NCI-H2081 treated with DMSO at 0.1 percent for 48 hours (cell line): Measurements from ENCODE around the gene ANO7.

Experiments used
- DNase-seq: peaks from one replicate; lab custom pipeline; 2025; lab: John Stamatoyannopoulos, UW

Gene ANO7

DNA sequence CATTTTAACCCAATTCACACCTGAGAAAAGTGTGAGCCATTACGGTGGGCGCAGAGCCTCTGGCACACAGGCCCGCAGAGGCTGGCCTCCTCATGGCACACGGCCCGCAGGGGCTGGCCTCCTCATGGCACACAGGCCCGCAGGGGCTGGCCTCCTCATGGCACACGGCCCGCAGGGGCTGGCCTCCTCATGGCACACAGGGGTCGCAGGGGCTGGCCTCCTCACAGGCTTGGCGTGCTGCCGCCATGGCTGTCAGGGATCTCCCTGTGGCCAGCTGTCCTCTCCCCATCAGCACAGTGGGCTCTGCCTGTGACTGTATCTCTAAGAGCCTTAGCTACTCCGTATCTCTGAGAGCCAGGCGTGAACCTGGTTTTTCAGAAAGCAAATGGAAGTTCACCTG is 24.6 kb downstream of the ANO7 start:
- no peak for DNase-seq

DNA sequence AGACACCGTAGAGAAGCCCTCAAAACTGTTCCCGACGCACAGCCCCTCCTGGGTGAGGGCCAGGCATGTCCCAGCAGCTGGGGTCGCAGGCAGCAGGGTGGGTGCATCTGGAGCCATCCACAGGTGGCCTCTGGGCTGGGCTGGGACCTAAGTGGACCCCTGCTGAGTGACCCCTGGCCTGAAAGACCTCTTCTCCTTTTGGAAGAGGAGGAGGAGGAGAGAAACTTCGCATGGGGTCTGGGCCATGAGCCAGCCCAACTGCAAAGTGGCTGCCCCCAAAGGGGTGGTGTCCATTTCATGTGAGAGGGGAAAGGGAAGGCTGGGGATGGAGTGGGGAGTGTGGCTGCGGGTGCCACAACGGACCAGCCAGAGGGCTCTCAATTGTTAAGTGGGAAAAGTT is 25.1 kb downstream of the ANO7 start:
- DNase-seq: no peak

DNA sequence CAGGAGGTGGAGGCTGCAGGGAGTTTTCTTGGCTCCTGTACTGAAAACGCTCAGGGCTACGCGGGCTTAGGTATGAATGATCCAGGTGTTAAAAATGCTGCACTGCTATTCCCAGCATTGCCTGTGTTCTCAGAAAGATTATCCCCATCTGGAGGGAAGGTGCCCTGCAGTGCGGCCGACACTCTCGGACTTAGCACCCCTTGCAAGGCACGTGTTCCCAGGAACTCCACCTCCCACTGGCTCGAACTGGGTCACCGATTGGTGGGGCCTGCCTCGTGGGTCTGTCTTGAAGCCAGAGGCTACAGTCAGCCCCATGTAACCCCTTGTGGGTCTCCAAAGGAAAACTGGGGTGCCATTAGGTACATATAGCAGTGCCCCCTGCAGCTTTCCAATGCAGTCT is 25.7 kb downstream of the ANO7 start:
- no peak for DNase-seq

DNA sequence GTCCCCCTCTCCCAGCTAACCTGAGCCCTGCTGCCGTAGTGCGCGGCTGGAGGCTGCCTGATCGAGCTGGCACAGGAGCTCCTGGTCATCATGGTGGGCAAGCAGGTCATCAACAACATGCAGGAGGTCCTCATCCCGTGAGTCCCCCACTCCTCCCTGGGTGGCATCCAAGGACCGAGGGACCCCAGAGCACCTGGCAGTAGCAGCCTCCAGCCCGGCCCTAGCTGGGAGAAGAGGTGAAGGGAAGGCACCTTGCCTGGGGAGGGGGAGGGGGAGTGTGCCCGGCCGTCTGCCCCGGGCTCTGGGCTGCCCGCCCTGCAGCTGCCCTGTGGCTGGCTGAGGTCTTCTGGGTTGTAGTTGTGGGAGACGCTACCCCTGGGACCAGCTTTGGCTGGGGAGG is 26.3 kb downstream of the ANO7 start:
- no peak for DNase-seq

DNA sequence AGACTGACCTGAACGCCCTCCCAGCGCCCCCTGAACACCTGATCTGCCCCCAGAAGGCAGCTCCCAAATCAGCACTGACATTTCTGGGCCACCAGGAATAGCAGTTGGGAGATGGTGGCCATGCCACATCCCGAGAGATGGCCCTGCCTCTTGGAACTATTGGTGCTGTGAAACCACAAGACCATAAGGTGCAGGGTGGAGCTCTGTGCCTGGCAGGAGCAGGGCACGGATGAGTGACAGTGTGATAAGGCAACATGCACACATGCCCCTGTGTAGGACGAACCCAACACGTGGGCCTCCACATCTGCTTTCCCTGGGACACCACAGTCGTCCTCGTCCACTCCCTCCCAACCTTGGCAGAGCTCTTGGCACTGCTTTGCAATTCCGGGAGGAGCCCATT is 26.9 kb downstream of the ANO7 start:
- DNase-seq: no peak

GRCh38 chr2:241216211-241216761 is 27.8 kb downstream of the ANO7 start:
- DNase-seq: no peak

GRCh38 chr2:241217320-241218031 is 29.0 kb downstream of the ANO7 start:
- no peak for DNase-seq

GRCh38 chr2:241218131-241219029 is 29.9 kb downstream of the ANO7 start:
- DNase-seq: no peak

GRCh38 chr2:241219030-241219382 is 30.5 kb downstream of the ANO7 start:
- no peak for DNase-seq

- DNase-seq: no peak
Measured at GRCh38 chr2:241219856-241220356, 31.4 kb downstream of the ANO7 start.

DNA sequence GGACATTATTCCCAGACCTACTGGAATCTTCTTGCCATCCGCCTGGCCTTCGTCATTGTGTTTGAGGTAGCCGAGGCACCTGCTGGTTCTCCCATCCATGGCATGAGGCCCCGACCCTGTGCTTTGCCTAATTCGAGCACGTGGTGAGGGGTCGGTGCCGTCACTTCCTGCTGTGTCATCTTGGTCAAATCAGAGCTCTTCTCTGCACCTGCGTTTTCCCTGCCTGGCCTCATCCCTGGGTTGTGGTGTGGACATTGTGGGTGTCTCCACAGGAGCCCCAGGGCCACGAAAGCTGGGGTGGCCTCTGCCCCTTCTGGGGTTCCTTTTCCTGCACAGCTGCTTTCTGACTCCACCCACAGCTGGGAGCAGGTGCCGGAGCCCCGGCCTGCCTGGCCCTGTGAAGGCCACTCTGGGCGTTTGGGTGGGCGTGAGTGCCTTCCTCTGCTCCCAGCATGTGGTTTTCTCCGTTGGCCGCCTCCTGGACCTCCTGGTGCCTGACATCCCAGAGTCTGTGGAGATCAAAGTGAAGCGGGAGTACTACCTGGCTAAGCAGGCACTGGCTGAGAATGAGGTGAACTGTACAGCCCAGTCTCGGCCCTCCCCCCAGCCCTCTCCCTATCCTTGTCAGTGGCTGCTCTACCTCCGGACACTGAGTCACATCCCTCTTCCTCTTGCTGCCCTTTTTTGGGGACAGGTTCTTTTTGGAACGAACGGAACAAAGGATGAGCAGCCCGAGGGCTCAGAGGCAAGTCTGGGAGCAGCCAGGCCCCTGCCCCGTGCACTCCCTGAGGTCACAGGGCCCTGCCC is 34.9 kb downstream of the ANO7 start:
- DNase-seq: no peak

- DNase-seq: no peak
Measured at GRCh38 chr2:241224018-241224850, 35.8 kb downstream of the ANO7 start.

DNA sequence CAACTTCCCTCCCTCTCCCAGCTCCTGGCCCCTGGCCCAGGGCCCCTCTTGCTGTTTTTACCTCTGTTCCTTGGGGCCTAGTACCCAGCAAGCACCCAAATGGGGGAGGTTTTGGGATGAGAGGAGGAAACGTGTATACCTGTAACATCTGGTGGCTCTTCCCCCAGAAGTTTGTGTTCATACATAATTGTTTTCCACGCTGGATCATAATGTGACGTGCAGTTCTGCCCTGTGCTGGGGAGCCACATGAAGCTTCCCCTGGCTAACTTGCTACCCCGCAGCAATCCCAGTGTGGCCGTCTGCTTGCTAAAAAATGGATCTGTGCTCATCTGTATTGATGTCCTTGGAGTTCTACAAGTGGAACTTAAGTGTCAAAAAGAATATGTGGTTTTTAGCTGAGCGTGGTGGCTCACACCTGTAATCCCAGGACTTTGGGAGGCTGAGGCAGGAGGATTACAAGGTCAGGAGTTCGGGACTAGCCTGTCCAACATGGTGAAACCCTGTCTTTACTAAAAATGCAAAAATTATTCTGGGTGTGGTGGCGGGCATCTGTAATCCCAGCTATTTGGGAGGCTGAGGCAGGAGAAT is 36.5 kb downstream of the ANO7 start:
- no peak for DNase-seq

GRCh38 chr2:241225545-241225944 is 37.1 kb downstream of the ANO7 start:
- DNase-seq: no peak

GRCh38 chr2:241225983-241226382 is 37.5 kb downstream of the ANO7 start:
- DNase-seq: no peak

- DNase-seq: no peak
Measured at GRCh38 chr2:241226723-241227572, 38.5 kb downstream of the ANO7 start.

DNA sequence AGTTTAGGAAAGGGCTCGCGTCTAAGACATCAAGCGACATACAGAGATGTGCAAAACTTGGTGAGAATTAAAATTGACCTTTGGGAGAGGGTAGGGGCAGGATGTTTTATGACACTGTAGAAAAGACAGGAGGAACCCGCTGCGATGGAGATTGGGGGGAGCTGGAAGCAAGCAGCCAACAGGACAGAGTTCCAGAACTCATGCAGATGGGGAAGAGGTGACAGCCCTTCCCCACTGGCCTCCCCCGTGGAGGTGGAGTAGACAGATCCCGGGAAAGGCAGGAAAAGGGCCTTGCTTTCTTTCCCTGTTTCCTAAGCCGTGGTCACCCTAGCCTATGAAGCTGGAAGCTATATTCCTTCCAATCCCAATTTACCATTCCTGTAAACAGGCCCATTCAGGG is 39.1 kb downstream of the ANO7 start:
- DNase-seq: no peak

DNA sequence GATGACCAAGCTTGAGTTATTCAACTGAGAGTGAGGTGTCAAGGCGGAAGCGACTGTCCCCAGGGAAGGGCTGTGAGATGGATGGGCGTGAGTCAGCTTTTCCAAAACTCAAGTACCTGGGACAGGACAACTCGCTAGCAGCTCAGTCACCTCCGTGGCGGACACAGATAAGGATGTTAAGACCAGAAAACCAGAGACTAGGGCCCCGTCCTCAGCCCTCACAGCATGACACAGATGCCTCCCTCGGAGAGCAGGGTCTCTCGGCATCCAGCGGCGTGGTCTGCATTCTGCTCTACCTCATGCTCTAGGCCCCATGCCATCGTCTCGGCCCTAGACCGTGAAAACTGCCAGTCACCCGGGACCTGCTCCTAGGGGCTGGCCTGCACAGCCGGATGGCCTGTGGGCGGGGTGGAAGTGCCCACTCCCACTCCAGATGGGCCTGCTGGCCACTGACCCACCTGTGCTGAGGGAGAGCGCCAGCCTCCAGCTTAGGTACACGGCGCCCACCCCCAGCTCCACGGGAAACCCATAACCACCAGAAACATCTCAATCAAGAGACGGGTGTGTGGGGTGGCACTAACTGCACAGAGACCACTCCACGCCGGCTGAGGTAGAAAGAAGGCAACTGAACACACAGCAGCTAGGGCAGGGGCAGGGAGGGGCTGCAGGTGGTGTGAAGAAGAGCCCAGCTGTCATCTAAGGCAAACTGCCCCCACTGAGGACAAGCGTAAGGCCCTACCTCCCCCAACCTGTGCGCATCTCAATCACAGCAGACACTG is 39.8 kb downstream of the ANO7 start:
- no peak for DNase-seq

GRCh38 chr2:241228860-241229516 is 40.5 kb downstream of the ANO7 start:
- no peak for DNase-seq
